Adrenal gland (tissue), 5 donors: Measurements from ENCODE around the gene LYSET.

Source experiments
- CTCF ChIP-seq, 6 experiments: fragments of 450-650 bp in 4 of 6; fragments of 200-600 bp in 2 of 6; sonication (generic) in 1 of 6; IDR thresholded peaks; 1 replicate in 5 of 6; 2 replicates in 1 of 6; pipeline versions ENCODE4 v1.5.1 to v1.8.0; 2016 to 2021; ENCODE audit warnings: antibody characterized with exemption in 6 of 6, mild to moderate bottlenecking in 2 of 6, moderate library complexity in 1 of 6
- POLR2A ChIP-seq, 2 donors: fragments of 450-650 bp; IDR thresholded peaks; one replicate each; pipeline ENCODE4 v1.6.1; 2017; ENCODE audit warnings: antibody characterized with exemption in 2 of 2, mild to moderate bottlenecking in 2 of 2, moderate library complexity in 1 of 2
- donor health status: DM: no; HTN: no; CAD: no.

GRCh38 chr14:93173943-93174395, 11.1 kb upstream of the LYSET start:
- TF ChIP-seq CTCF (IDR thresholded peaks at IDR 0.05) (no peak), POLR2A (IDR thresholded peaks at IDR 0.05) (no peak)
